Neural crest cell (in vitro differentiated cells): ENCODE measurements around the gene NAA35. TPM values are rescaled to one million over a fixed set of nuclear protein-coding genes. Genes with fewer than 3 reads are reported as not detected.

Experiments used
- DNase-seq: peaks from one replicate; pipeline ENCODE4 v3.0.0; 2021; ENCODE audit warnings: low read depth, mixed read lengths, low spot score
- H3K27ac Mint-ChIP-seq: one replicate; pipeline ENCODE4 v1.8.0; 2021; ENCODE audit warnings: mild to moderate bottlenecking, mixed read lengths; ENCODE audit not compliant: unreplicated experiment
- H3K27me3 Mint-ChIP-seq: 2 replicates; pipeline ENCODE4 v1.8.0; 2021; ENCODE audit warnings: low read depth, mild to moderate bottlenecking, mixed read lengths
- H3K36me3 Mint-ChIP-seq: 2 replicates; pipeline ENCODE4 v1.8.0; 2021; ENCODE audit warnings: low read depth, mild to moderate bottlenecking, mixed read lengths
- H3K4me1 Mint-ChIP-seq: 2 replicates; pipeline ENCODE4 v1.8.0; 2021; ENCODE audit warnings: mixed read lengths
- H3K4me3 Mint-ChIP-seq: one replicate; pipeline ENCODE4 v1.8.0; 2021; ENCODE audit warnings: mild to moderate bottlenecking, mixed read lengths
- H3K9me3 Mint-ChIP-seq: 2 replicates; pipeline ENCODE4 v1.8.0; 2021; ENCODE audit warnings: mixed read lengths
- total RNA-seq: library from RNA; stranded (reverse); gene quantifications from 2 replicates; pipeline ENCODE4 v1.2.1, GENCODE V29; 2021
- TF ChIP-seq, protein P1 (sequence below): fragments of 200-600 bp; sonication (generic); conservative IDR thresholded peaks from 2 replicates; pipeline ENCODE4 v1.5.0; 2021; ENCODE audit warnings: antibody characterized with exemption, mild to moderate bottlenecking

Gene NAA35
- total RNA-seq, 1 donor from 2014 or later = 35.3 TPM

- H3K36me3 Mint-ChIP-seq = peaks cover 27% of the 10 kb centered on the region
- H3K9me3 Mint-ChIP-seq = no peaks in the 10 kb centered on the region
- no peak overlapping the region for H3K27ac Mint-ChIP-seq
- H3K27me3 Mint-ChIP-seq = no peaks in the 10 kb centered on the region
- H3K4me1 Mint-ChIP-seq = no peaks in the 10 kb centered on the region
- TF ChIP-seq, protein P1, sequence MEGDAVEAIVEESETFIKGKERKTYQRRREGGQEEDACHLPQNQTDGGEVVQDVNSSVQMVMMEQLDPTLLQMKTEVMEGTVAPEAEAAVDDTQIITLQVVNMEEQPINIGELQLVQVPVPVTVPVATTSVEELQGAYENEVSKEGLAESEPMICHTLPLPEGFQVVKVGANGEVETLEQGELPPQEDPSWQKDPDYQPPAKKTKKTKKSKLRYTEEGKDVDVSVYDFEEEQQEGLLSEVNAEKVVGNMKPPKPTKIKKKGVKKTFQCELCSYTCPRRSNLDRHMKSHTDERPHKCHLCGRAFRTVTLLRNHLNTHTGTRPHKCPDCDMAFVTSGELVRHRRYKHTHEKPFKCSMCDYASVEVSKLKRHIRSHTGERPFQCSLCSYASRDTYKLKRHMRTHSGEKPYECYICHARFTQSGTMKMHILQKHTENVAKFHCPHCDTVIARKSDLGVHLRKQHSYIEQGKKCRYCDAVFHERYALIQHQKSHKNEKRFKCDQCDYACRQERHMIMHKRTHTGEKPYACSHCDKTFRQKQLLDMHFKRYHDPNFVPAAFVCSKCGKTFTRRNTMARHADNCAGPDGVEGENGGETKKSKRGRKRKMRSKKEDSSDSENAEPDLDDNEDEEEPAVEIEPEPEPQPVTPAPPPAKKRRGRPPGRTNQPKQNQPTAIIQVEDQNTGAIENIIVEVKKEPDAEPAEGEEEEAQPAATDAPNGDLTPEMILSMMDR = no peak
- H3K4me3 Mint-ChIP-seq = no peak overlapping the region
- DNase-seq = no peak
These were observed 111.9 kb downstream of the NAA35 start for GRCh38 chr9:86052556-86053468.

GRCh38 chr9:86054695-86055094 is 113.7 kb downstream of the NAA35 start:
- Mint-ChIP-seq H3K9me3 (no peaks in the 10 kb centered on the region), H3K4me1 (no peaks in the 10 kb centered on the region), H3K27me3 (no peaks in the 10 kb centered on the region), H3K27ac (no peak overlapping the region), H3K36me3 (peaks cover 26% of the 10 kb centered on the region), H3K4me3 (no peak overlapping the region)
- no peak for DNase-seq
- TF ChIP-seq, protein P1 = no peak

DNA sequence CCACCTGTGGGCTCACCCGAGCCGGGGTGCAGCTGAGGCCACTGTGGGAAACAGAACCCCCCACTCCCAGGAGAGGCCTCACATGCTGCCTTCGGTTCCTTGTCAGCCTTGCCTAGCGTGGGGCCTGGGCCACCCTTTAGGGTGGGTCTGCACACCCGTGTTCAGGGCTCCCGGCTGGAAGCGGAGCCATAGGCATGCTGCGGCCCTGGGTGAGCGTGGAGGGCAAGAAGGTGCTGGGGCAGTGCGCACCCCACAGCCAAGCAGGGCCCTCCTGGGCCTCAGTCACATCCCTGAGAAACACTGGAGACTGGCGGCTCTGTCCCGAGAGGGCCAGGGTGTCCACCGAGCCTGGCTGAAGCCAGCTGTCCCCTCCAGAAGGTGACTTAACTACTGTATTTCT is 116.5 kb downstream of the NAA35 start:
- Mint-ChIP-seq H3K9me3 (no peaks in the 10 kb centered on the region), H3K27ac (no peak overlapping the region), H3K27me3 (no peaks in the 10 kb centered on the region), H3K36me3 (peaks cover 5% of the 10 kb centered on the region), H3K4me3 (no peak overlapping the region), H3K4me1 (no peaks in the 10 kb centered on the region)
- TF ChIP-seq, protein P1 = no peak
- no peak for DNase-seq

DNA sequence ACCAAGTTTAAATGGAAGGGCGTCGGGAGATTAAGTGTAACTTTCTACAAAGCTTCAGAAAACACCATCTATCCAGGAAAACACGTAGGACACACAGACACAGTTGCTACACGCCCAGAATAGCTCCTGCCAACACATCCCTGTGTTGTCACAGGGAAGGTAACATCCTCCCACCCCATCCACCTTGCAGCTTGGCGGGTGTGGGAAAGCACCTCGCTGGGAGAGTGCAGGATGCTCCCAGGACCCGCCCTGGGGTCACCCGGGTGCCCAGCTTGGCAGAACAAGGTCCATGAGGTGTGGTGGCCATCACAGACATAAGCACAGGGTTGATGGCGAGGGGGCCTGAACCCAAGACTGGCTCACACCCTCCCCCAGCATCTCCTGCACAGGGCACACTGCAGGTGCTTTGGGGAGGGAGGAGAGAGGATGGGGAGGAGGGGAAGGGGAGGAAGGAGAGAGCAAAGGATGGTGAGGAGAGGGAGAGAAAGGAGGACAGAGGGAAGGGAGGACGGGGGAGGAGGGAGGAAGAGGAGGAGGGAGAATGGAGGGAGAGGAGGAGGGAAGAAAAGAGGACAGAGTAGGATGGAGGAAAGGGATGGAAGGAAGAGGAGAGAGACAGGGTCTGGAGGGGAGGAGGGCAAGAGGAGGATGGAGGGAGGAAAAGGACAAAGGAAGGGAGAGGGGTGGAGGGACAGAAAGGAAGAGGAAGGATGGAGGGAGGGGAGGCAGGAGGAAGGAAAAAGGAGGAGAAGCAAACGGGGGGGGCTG is 121.2 kb downstream of the NAA35 start:
- no peak overlapping the region for H3K4me3 Mint-ChIP-seq
- H3K9me3 Mint-ChIP-seq = no peaks in the 10 kb centered on the region
- peak overlapping the region; percentile 83 for H3K27ac Mint-ChIP-seq
- TF ChIP-seq, protein P1 = no peak
- H3K27me3 Mint-ChIP-seq = no peaks in the 10 kb centered on the region
- H3K36me3 Mint-ChIP-seq = peaks cover 8% of the 10 kb centered on the region
- DNase-seq = no peak
- H3K4me1 Mint-ChIP-seq = no peaks in the 10 kb centered on the region

GRCh38 chr9:86062845-86063693 is 122.1 kb downstream of the NAA35 start:
- H3K9me3 Mint-ChIP-seq = no peaks in the 10 kb centered on the region
- H3K4me3 Mint-ChIP-seq = no peak overlapping the region
- H3K27ac Mint-ChIP-seq = no peak overlapping the region
- TF ChIP-seq, protein P1 = no peak
- no peaks in the 10 kb centered on the region for H3K4me1 Mint-ChIP-seq
- H3K27me3 Mint-ChIP-seq = no peaks in the 10 kb centered on the region
- no peak for DNase-seq
- H3K36me3 Mint-ChIP-seq = peaks cover 8% of the 10 kb centered on the region
